ENCODE data around the gene RHOT2.
A peak's percentile ranks its signal among the peaks of the same experiment; 100 is the strongest.

RHOT2 gene

GRCh38 chr16:636206-637080 lies 31.5 kb upstream of the RHOT2 start, which contains the start of gene METTL26:
TSS of gene METTL26 (minus strand) at chr16:636305. CDS start at chr16:636290, 15 bp downstream.
- Mint-ChIP-seq H3K4me1 (ENCODE audit: low read depth in 2 of 2) (peaks cover 7 to 9% of the 10 kb centered on the region in 2 donors), H3K27ac (peak within 1 kb of the TSS; percentile 100), H3K36me3 (ENCODE audit: insufficient read depth) (peaks cover 24% of the 10 kb centered on the region), H3K9me3 (peaks cover 0 to 2% of the 10 kb centered on the region in 2 donors), H3K4me3 (peak within 1 kb of the TSS; percentile 98 to 99), H3K27me3 (peaks cover 0 to 6% of the 10 kb centered on the region in 2 donors)
- DNase-seq (peak; percentile 89 to 94 (median 90)), ATAC-seq (replicated peaks) (peak; percentile 86)

- Mint-ChIP-seq H3K36me3 (ENCODE audit: insufficient read depth) (peaks cover 24% of the 10 kb centered on the region), H3K4me1 (ENCODE audit: low read depth in 2 of 2) (peaks cover 7 to 9% of the 10 kb centered on the region in 2 donors), H3K27ac (peak overlapping the region; percentile 100), H3K4me3 (peak overlapping the region; percentile 98 to 99), H3K27me3 (peaks cover 0 to 6% of the 10 kb centered on the region in 2 donors), H3K9me3 (peaks cover 0 to 2% of the 10 kb centered on the region in 2 donors)
- ATAC-seq (replicated peaks) (peak; percentile 55), DNase-seq (no peak)
These were observed 30.6 kb upstream of the RHOT2 start for GRCh38 chr16:637081-638018.

GRCh38 chr16:638034-638543 lies 29.8 kb upstream of the RHOT2 start:
- DNase-seq (no peak), ATAC-seq (replicated peaks) (no peak)
- Mint-ChIP-seq H3K4me1 (ENCODE audit: low read depth in 2 of 2) (peaks cover 7 to 10% of the 10 kb centered on the region in 2 donors), H3K27me3 (peaks cover 0 to 6% of the 10 kb centered on the region in 2 donors), H3K27ac (peak overlapping the region in 1 of 2 donors; percentile 55), H3K36me3 (ENCODE audit: insufficient read depth) (peaks cover 24% of the 10 kb centered on the region), H3K4me3 (peak overlapping the region; percentile 45 to 99), H3K9me3 (peaks cover 0 to 2% of the 10 kb centered on the region in 2 donors)

DNA sequence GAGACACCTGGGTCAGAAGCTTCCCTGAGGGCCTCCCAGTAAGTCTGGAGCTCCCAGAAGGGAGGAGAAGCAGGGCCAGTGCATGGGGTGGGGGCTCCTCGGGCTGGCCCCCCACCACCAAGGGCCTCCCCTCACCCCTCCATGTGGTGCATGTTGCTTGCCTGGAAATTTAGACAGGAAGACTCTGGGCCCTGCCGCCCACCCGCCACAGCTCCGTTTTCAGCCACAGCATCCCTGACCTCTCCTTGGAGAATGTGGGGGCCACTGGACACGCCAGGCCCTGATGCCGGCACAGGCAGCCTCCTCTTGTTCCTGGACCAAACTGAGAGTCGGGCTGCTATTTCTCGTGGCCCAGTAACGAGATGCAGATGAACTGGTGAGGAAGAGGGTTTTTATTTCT lies 29.1 kb upstream of the RHOT2 start:
- Mint-ChIP-seq H3K27ac (no peak overlapping the region), H3K4me1 (ENCODE audit: low read depth in 2 of 2) (peaks cover 7 to 10% of the 10 kb centered on the region in 2 donors), H3K36me3 (ENCODE audit: insufficient read depth) (peaks cover 27% of the 10 kb centered on the region), H3K27me3 (peaks cover 0 to 6% of the 10 kb centered on the region in 2 donors), H3K9me3 (peaks cover 0 to 2% of the 10 kb centered on the region in 2 donors), H3K4me3 (peak overlapping the region in 1 of 2 donors; percentile 6)
- DNase-seq (no peak), ATAC-seq (replicated peaks) (no peak)

GRCh38 chr16:640614-641013 lies 27.3 kb upstream of the RHOT2 start:
- Mint-ChIP-seq H3K4me3 (peak overlapping the region; percentile 47 to 50), H3K27ac (no peak overlapping the region), H3K27me3 (peaks cover 0 to 6% of the 10 kb centered on the region in 2 donors), H3K9me3 (peaks cover 0 to 2% of the 10 kb centered on the region in 2 donors), H3K4me1 (ENCODE audit: low read depth in 2 of 2) (peaks cover 5 to 10% of the 10 kb centered on the region in 2 donors), H3K36me3 (ENCODE audit: insufficient read depth) (peaks cover 27% of the 10 kb centered on the region)
- DNase-seq (no peak), ATAC-seq (replicated peaks) (no peak)

DNA sequence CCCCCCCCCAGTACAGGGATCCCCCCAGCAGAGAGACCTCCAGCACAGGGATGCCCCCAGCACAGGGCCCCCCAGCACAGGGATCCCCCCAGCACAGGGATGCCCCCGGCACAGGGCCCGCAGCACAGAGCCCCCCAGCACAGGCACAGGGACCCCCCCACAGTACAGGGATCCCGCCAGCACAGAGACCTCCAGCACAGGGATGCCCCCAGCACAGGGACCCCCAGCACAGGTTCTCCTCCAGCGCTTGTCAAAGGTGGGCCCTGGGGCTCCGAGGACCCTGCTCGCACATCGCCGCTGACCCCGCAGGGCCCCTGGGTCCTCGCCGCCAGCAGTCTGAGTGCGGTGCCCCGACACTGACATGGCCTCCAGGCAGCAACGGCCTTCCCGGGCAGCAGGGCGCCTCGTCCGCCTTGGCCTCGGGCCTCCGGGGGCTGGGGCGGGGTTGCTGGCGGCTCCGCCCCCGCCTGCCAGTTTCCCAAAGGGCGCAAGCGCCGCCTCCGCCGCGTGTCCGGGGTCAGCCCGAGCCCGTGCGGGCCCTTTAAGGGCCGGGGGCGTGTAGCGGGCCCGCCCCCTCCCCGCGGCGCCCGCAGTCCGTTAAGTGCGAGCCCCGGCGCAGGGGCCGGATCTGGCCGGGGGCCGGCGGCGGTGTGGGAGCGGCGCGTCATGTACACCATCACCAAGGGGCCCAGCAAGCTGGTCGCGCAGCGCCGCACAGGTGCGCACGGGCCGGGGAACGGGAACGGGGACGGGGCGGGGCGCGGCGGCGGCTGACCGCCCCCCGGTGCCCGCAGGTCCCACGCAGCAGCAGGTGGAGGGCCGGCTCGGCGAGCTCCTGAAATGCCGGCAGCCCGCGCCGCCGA lies 26.4 kb upstream of the RHOT2 start, which contains the start of gene MCRIP2:
TSS of gene MCRIP2 (plus strand) at position 503 of the 863 bp plus-strand sequence. CDS start at position 667, 164 bp downstream.
- H3K27me3 Mint-ChIP-seq: peaks cover 0 to 3% of the 10 kb centered on the region in 2 donors
- peaks cover 22% of the 10 kb centered on the region for H3K36me3 Mint-ChIP-seq (ENCODE audit: insufficient read depth)
- ATAC-seq (replicated peaks) (peak; percentile 28), DNase-seq (peak; percentile 37 to 42 (median 38))
- H3K4me3 Mint-ChIP-seq: peak within 1 kb of the TSS; percentile 72
- H3K4me1 Mint-ChIP-seq (ENCODE audit: low read depth in 2 of 2): peaks cover 3 to 9% of the 10 kb centered on the region in 2 donors
- H3K9me3 Mint-ChIP-seq: peaks cover 0 to 2% of the 10 kb centered on the region in 2 donors
- peak within 1 kb of the TSS in 1 of 2 donors; percentile 57 for H3K27ac Mint-ChIP-seq

DNA sequence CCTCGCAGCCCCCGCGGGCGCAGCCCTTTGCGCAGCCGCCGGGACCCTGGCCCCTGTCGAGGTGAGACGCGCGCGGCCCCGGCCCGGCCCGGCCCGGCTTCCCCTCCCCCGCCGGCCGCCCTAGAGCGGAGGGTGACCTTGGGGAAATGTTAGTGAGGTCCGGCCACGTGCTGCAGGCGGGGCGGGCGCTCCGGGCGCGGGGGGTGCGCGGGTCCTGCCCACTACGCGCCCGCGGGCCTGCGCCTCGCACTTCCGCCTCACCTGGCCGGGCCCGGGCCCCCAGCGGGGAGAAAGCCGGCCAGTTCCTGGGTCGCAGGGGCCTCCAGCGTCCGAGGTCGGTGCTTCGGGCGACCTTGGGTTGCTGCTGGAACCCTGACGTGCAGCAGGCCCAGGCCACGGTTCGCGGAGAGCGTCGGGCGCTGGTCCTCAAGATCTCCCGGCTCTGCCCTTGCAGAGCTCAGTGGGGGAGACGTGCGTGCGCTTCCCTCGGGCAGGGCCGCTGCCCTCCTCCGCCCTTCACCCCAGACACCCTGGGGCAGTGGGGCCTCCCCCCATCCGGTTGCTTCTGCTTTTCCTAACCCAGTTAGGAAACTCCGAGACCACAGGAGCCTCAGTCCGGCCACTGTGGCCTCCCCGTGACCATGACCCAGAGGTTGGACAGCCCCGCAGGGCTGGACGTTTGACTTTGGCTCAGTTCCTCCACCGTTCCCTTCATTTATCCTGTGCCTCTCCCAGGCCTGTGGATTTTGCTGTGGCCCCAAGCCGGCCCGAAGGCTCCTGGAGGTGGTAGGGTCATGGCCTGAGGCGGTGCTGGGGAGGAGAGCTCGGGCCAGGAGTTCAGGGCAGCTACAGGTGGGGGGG lies 25.5 kb upstream of the RHOT2 start:
- Mint-ChIP-seq H3K27me3 (no peaks in the 10 kb centered on the region), H3K9me3 (no peaks in the 10 kb centered on the region), H3K4me1 (ENCODE audit: low read depth in 2 of 2) (peaks cover 0 to 7% of the 10 kb centered on the region in 2 donors), H3K36me3 (ENCODE audit: insufficient read depth) (peaks cover 13% of the 10 kb centered on the region), H3K27ac (peak overlapping the region in 1 of 2 donors; percentile 57), H3K4me3 (peak overlapping the region; percentile 72)
- peak; percentile 52 for ATAC-seq (replicated peaks)
- DNase-seq: no peak

DNA sequence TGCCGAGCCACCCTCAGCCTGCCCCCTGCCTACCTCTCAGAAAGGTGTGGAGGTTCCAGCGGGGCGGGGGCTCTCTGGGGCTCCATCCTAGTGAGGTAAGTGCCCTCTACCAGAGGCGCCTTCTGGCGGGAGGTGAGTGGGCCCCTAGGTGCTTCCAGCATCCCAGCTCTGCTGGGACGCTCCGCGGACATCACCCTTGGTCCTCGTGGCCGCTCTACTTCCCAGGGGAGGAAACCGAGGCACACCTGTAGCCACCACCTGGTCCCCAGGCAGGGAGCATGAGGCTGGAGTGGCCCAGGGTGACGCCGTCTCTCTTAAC lies 24.9 kb upstream of the RHOT2 start:
- peaks cover 7% of the 10 kb centered on the region for H3K36me3 Mint-ChIP-seq (ENCODE audit: insufficient read depth)
- H3K27me3 Mint-ChIP-seq: no peaks in the 10 kb centered on the region
- DNase-seq (no peak), ATAC-seq (replicated peaks) (no peak)
- H3K27ac Mint-ChIP-seq: peak overlapping the region in 1 of 2 donors; percentile 57
- H3K9me3 Mint-ChIP-seq: no peaks in the 10 kb centered on the region
- peaks cover 0 to 5% of the 10 kb centered on the region in 2 donors for H3K4me1 Mint-ChIP-seq (ENCODE audit: low read depth in 2 of 2)
- H3K4me3 Mint-ChIP-seq: peak overlapping the region; percentile 72

GRCh38 chr16:644556-644955 lies 23.4 kb upstream of the RHOT2 start:
- Mint-ChIP-seq H3K27me3 (no peaks in the 10 kb centered on the region), H3K4me1 (ENCODE audit: low read depth in 2 of 2) (peaks cover 0 to 5% of the 10 kb centered on the region in 2 donors), H3K9me3 (no peaks in the 10 kb centered on the region), H3K36me3 (ENCODE audit: insufficient read depth) (peaks cover 4% of the 10 kb centered on the region), H3K4me3 (peak overlapping the region; percentile 72), H3K27ac (no peak overlapping the region)
- DNase-seq (no peak), ATAC-seq (replicated peaks) (no peak)

DNA sequence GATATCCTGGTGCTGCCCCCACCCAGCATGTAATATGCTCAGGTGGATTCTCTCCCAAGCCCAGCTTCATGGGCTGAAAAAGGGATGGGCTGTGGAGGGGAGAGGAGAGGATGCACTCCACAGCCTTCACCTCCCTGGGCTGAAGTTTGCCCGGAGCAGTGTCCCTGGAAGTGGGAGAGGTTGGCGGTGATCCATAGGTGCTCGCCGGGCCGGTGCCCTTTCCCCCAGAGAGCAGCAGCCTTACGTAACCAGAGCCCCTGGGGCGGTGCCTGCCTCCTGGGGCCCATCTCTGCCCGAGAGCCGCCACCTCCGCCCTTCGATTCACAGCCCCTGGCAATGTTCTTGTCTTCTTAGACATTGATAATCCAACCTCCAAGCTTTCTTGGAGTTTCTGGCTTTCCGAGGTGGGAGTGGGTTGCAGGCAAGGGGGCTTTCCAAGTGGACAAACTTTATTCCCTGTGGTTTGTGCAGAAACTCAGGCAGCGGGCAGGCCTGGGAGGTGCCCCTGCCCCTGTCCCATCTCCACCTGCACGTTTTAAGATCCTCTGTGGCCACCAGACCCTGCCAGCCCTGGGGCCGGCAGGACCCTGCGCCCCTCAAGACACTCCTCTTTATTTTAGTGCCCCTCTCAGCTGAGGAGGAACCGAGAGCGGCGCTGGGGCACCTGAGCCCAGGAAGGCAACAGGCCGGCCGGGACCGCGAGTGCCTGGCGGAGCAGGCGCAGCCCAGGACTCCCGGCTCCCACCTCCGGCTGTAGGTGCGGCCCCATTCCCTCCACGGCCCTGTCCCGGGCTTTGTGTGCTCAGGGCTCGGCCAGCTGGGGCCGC lies 21.9 kb upstream of the RHOT2 start:
- Mint-ChIP-seq H3K4me3 (no peak overlapping the region), H3K27ac (no peak overlapping the region), H3K36me3 (ENCODE audit: insufficient read depth) (peaks cover 9% of the 10 kb centered on the region), H3K4me1 (ENCODE audit: low read depth in 2 of 2) (peaks cover 0 to 5% of the 10 kb centered on the region in 2 donors), H3K27me3 (no peaks in the 10 kb centered on the region), H3K9me3 (no peaks in the 10 kb centered on the region)
- no peak for DNase-seq
- ATAC-seq (replicated peaks): no peak

- Mint-ChIP-seq H3K4me3 (no peak overlapping the region), H3K27me3 (no peaks in the 10 kb centered on the region), H3K9me3 (no peaks in the 10 kb centered on the region), H3K36me3 (ENCODE audit: insufficient read depth) (peaks cover 9% of the 10 kb centered on the region), H3K27ac (peak overlapping the region in 1 of 2 donors; percentile 20), H3K4me1 (ENCODE audit: low read depth in 2 of 2) (peaks cover 0 to 5% of the 10 kb centered on the region in 2 donors)
- ATAC-seq (replicated peaks) (no peak), DNase-seq (no peak)
These were observed 21.2 kb upstream of the RHOT2 start for GRCh38 chr16:646679-647172.

Data from effector memory CD8-positive, alpha-beta T cell (primary cell).